Measurements from ENCODE around the gene DNAJC1. TPM values are rescaled to one million over a fixed set of nuclear protein-coding genes. Genes with fewer than 3 reads are reported as not detected.
"Not testable (repeated sequence)": the region's sequence is repeated elsewhere in the genome, so short reads cannot be mapped to it uniquely, and the experiment has no call there.

Gene DNAJC1
- total RNA-seq, 1 donor from 2014 or later = 41.0 TPM

- no peak for DNase-seq
Observed at GRCh38 chr10:21895932-21896331, 107.6 kb downstream of the DNAJC1 start.

- DNase-seq = no peak
Observed at GRCh38 chr10:21894648-21895342, 108.7 kb downstream of the DNAJC1 start.

- no peak for DNase-seq
Observed at GRCh38 chr10:21891439-21891838, 112.1 kb downstream of the DNAJC1 start.

- no peak for DNase-seq
Observed at GRCh38 chr10:21889477-21890275, 113.9 kb downstream of the DNAJC1 start.

GRCh38 chr10:21888959-21889358, 114.6 kb downstream of the DNAJC1 start:
- peak; percentile 30 for DNase-seq

GRCh38 chr10:21885940-21886339, 117.6 kb downstream of the DNAJC1 start:
- no peak for DNase-seq

- DNase-seq = no peak
Observed at GRCh38 chr10:21873198-21873597, 130.3 kb downstream of the DNAJC1 start.

- DNase-seq = not testable (repeated sequence)
Observed at GRCh38 chr10:21872771-21873170, 130.8 kb downstream of the DNAJC1 start.

- no peak for DNase-seq
Observed at GRCh38 chr10:21870849-21871248, 132.7 kb downstream of the DNAJC1 start.

GRCh38 chr10:21869087-21869486, 134.4 kb downstream of the DNAJC1 start:
- DNase-seq = not testable (repeated sequence)

GRCh38 chr10:21860718-21861117, 142.8 kb downstream of the DNAJC1 start:
- no peak for DNase-seq

GRCh38 chr10:21858455-21858854, 145.1 kb downstream of the DNAJC1 start:
- DNase-seq = no peak

GRCh38 chr10:21849607-21850006, 153.9 kb downstream of the DNAJC1 start:
- peak; percentile 4 for DNase-seq

- DNase-seq = no peak
Observed at GRCh38 chr10:21843645-21844044, 159.9 kb downstream of the DNAJC1 start.

GRCh38 chr10:21841273-21841672, 162.3 kb downstream of the DNAJC1 start:
- DNase-seq = not testable (repeated sequence)

GRCh38 chr10:21837487-21837886, 166.0 kb downstream of the DNAJC1 start:
- DNase-seq = not testable (repeated sequence)

- not testable (repeated sequence) for DNase-seq
Observed at GRCh38 chr10:21834574-21834973, 169.0 kb downstream of the DNAJC1 start.

- no peak for DNase-seq
Observed at GRCh38 chr10:21832821-21833130, 170.8 kb downstream of the DNAJC1 start.

- no peak for DNase-seq
Observed at GRCh38 chr10:21831986-21832820, 171.3 kb downstream of the DNAJC1 start.

GRCh38 chr10:21830037-21830436, 173.5 kb downstream of the DNAJC1 start:
- DNase-seq = no peak

GRCh38 chr10:21827308-21827707, 176.2 kb downstream of the DNAJC1 start:
- DNase-seq = no peak

GRCh38 chr10:21826725-21827124, 176.8 kb downstream of the DNAJC1 start:
- DNase-seq = no peak

GRCh38 chr10:21825345-21825744, 178.2 kb downstream of the DNAJC1 start:
- no peak for DNase-seq
